ENCODE data around the gene NYAP1.

- TF ChIP-seq CTCF (IDR thresholded peaks at IDR 0.05) (no peak), EZH2 (IDR thresholded peaks at IDR 0.05) (no peak), EZH2phosphoT487 (IDR thresholded peaks at IDR 0.05) (no peak)
Observed at GRCh38 chr7:100476101-100476780, 7.5 kb upstream of the NYAP1 start.
